HG03095 (cell line): ENCODE measurements around the gene KIF6.

Experiments used
- ATAC-seq: cut with Tn5 transposase; IDR thresholded peaks from one replicate; pipeline ENCODE4 v1.9.1; 2021; ENCODE audit warnings: moderate library complexity; ENCODE audit not compliant: unreplicated experiment

Gene KIF6

GRCh38 chr6:39560915-39561314 is 164.3 kb downstream of the KIF6 start:
- ATAC-seq, result no peak

GRCh38 chr6:39558591-39559190 is 166.5 kb downstream of the KIF6 start:
- ATAC-seq, result no peak

GRCh38 chr6:39558079-39558478 is 167.1 kb downstream of the KIF6 start:
- no peak for ATAC-seq

- no peak for ATAC-seq
These were observed 170.1 kb downstream of the KIF6 start for GRCh38 chr6:39555136-39555535.

GRCh38 chr6:39553860-39554802 is 171.1 kb downstream of the KIF6 start:
- ATAC-seq, result no peak

GRCh38 chr6:39553029-39553428 is 172.2 kb downstream of the KIF6 start:
- ATAC-seq, result no peak

- ATAC-seq, result no peak
These were observed 175.0 kb downstream of the KIF6 start for GRCh38 chr6:39550191-39550590.

- no peak for ATAC-seq
These were observed 178.5 kb downstream of the KIF6 start for GRCh38 chr6:39546731-39547130.

GRCh38 chr6:39543950-39544349 is 181.3 kb downstream of the KIF6 start:
- ATAC-seq, result no peak

GRCh38 chr6:39543095-39543494 is 182.1 kb downstream of the KIF6 start:
- ATAC-seq, result no peak

- no peak for ATAC-seq
These were observed 184.8 kb downstream of the KIF6 start for GRCh38 chr6:39540454-39540853.

GRCh38 chr6:39530201-39530759 is 194.9 kb downstream of the KIF6 start:
- peak; percentile 96 for ATAC-seq

- ATAC-seq, result no peak
These were observed 197.2 kb downstream of the KIF6 start for GRCh38 chr6:39527792-39528564.

- ATAC-seq, result no peak
These were observed 201.2 kb downstream of the KIF6 start for GRCh38 chr6:39524007-39524406.

GRCh38 chr6:39521958-39522357 is 203.2 kb downstream of the KIF6 start:
- ATAC-seq, result no peak

GRCh38 chr6:39520916-39521315 is 204.3 kb downstream of the KIF6 start:
- ATAC-seq, result no peak

GRCh38 chr6:39520411-39520810 is 204.8 kb downstream of the KIF6 start:
- no peak for ATAC-seq

GRCh38 chr6:39518221-39518620 is 207.0 kb downstream of the KIF6 start:
- no peak for ATAC-seq

GRCh38 chr6:39517756-39518155 is 207.5 kb downstream of the KIF6 start:
- no peak for ATAC-seq

GRCh38 chr6:39516471-39516870 is 208.7 kb downstream of the KIF6 start:
- no peak for ATAC-seq

GRCh38 chr6:39515471-39515870 is 209.7 kb downstream of the KIF6 start:
- no peak for ATAC-seq
